GM23338 (cell line): ENCODE data around the gene CCDC188. TPM values are rescaled to one million over a fixed set of nuclear protein-coding genes. Genes with fewer than 3 reads are reported as not detected.

Experiments used
- ATAC-seq: fragments of 200-7000 bp; cut with Tn5 transposase; 3 replicates; pipeline ENCODE4 v1.9.1; 2020
- DNase-seq: peaks from one replicate; pipeline ENCODE4 v3.0.0-alpha.2; 2015; ENCODE audit warnings: low spot score
- H2AFZ ChIP-seq: fragments of 200-600 bp; sonication (generic); 2 replicates; pipeline ENCODE4 v1.8.0; 2016; ENCODE audit warnings: antibody characterized with exemption, mild to moderate bottlenecking, moderate library complexity
- H3F3A ChIP-seq: fragments of 200-600 bp; sonication (generic); replicated peaks from 2 replicates; pipeline ENCODE4 v1.8.0; 2017; ENCODE audit warnings: antibody characterized with exemption, mixed run types, low read depth
- H3K27ac ChIP-seq: fragments of 200-600 bp; sonication (generic); 2 replicates; pipeline ENCODE4 v1.6.1; 2016; ENCODE audit warnings: low read depth
- H3K27me3 ChIP-seq: fragments of 200-600 bp; sonication (generic); 2 replicates; pipeline ENCODE4 v1.8.0; 2016; ENCODE audit warnings: mild to moderate bottlenecking, mixed run types, moderate library complexity; ENCODE audit not compliant: insufficient read depth
- H3K36me3 ChIP-seq: fragments of 200-600 bp; sonication (generic); 2 replicates; pipeline ENCODE4 v1.8.0; 2016; ENCODE audit warnings: mild to moderate bottlenecking; ENCODE audit not compliant: insufficient read depth
- H3K4me1 ChIP-seq: fragments of 200-600 bp; sonication (generic); 2 replicates; pipeline ENCODE4 v1.8.0; 2016; ENCODE audit warnings: mild to moderate bottlenecking, moderate library complexity; ENCODE audit not compliant: insufficient read depth
- H3K4me2 ChIP-seq: fragments of 200-600 bp; sonication (generic); 2 replicates; pipeline ENCODE4 v1.7.1; 2017; ENCODE audit warnings: mixed run types
- H3K4me3 ChIP-seq: fragments of 200-600 bp; sonication (generic); 2 replicates; pipeline ENCODE4 v1.6.1; 2016; ENCODE audit warnings: mixed run types
- H3K79me2 ChIP-seq: fragments of 200-600 bp; sonication (generic); replicated peaks from 2 replicates; pipeline ENCODE4 v1.8.0; 2017; ENCODE audit warnings: mild to moderate bottlenecking; ENCODE audit not compliant: insufficient read depth
- H3K9me2 ChIP-seq: fragments of 200-600 bp; sonication (generic); 2 replicates; pipeline ENCODE4 v1.8.0; 2017; ENCODE audit not compliant: insufficient read depth
- H4K20me1 ChIP-seq: fragments of 200-600 bp; sonication (generic); replicated peaks from 2 replicates; pipeline ENCODE4 v1.8.0; 2017; ENCODE audit warnings: mild to moderate bottlenecking; ENCODE audit not compliant: insufficient read depth
- H3K27ac Mint-ChIP-seq: 2 replicates; pipeline ENCODE4 v1.8.0; 2020; ENCODE audit warnings: inconsistent platforms, mild to moderate bottlenecking, moderate library complexity, mixed read lengths
- H3K27me3 Mint-ChIP-seq: 3 replicates; pipeline ENCODE4 v1.8.0; 2022; ENCODE audit warnings: low read depth, mild to moderate bottlenecking, moderate library complexity, mixed read lengths, inconsistent platforms; ENCODE audit not compliant: insufficient read depth, poor library complexity
- H3K36me3 Mint-ChIP-seq: 3 replicates; pipeline ENCODE4 v1.8.0; 2021; ENCODE audit warnings: low read depth, mild to moderate bottlenecking, inconsistent platforms, moderate library complexity, mixed read lengths
- H3K4me1 Mint-ChIP-seq: 3 replicates; pipeline ENCODE4 v1.8.0; 2020; ENCODE audit warnings: mild to moderate bottlenecking, inconsistent platforms, mixed read lengths
- H3K4me3 Mint-ChIP-seq: 3 replicates; pipeline ENCODE4 v1.8.0; 2021; ENCODE audit warnings: moderate library complexity, mild to moderate bottlenecking, inconsistent platforms, mixed read lengths
- H3K9me3 Mint-ChIP-seq: 3 replicates; pipeline ENCODE4 v1.8.0; 2020; ENCODE audit warnings: moderate library complexity, mild to moderate bottlenecking, inconsistent platforms, mixed read lengths
- CREB1 ChIP-seq: fragments of 250-450 bp; sonication (Bioruptor Pico); IDR thresholded peaks from 2 replicates; pipeline ENCODE4 v1.5.0; 2020; ENCODE audit warnings: low read depth, mild to moderate bottlenecking, moderate library complexity
- EZH2 ChIP-seq: fragments of 200-600 bp; sonication (generic); IDR thresholded peaks from one replicate; pipeline ENCODE4 v1.8.0; 2017; ENCODE audit warnings: antibody characterized with exemption, mild to moderate bottlenecking, low read depth; ENCODE audit not compliant: unreplicated experiment
- EZH2phosphoT487 ChIP-seq: fragments of 200-600 bp; sonication (generic); IDR thresholded peaks from one replicate; pipeline ENCODE4 v1.8.1; 2018; ENCODE audit warnings: antibody characterized with exemption; ENCODE audit not compliant: unreplicated experiment
- JUNB ChIP-seq: IDR thresholded peaks from one replicate; pipeline ENCODE4 v1.6.1; 2016; ENCODE audit warnings: antibody characterized with exemption; ENCODE audit not compliant: unreplicated experiment
- NANOG ChIP-seq: IDR thresholded peaks from 2 replicates; pipeline ENCODE4 v1.6.1; 2016; ENCODE audit warnings: antibody characterized with exemption, borderline replicate concordance
- POLR2AphosphoS5 ChIP-seq: IDR thresholded peaks from 2 replicates; pipeline ENCODE4 v1.6.1; 2016; ENCODE audit warnings: antibody characterized with exemption, low read depth
- REST ChIP-seq: IDR thresholded peaks from one replicate; pipeline ENCODE4 v1.6.1; 2018; ENCODE audit warnings: antibody characterized with exemption; ENCODE audit not compliant: unreplicated experiment
- STAT1 ChIP-seq: IDR thresholded peaks from one replicate; pipeline ENCODE4 v1.6.1; 2016; ENCODE audit warnings: antibody characterized with exemption; ENCODE audit not compliant: unreplicated experiment
- ZNF114 ChIP-seq: fragments of 250-450 bp; sonication (Bioruptor Pico); IDR thresholded peaks from 2 replicates; pipeline ENCODE4 v1.5.0; 2020; ENCODE audit warnings: mild to moderate bottlenecking, moderate library complexity
- ZNF331 ChIP-seq: fragments of 250-450 bp; sonication (Bioruptor Pico); IDR thresholded peaks from 2 replicates; pipeline ENCODE4 v1.5.0; 2020; ENCODE audit warnings: low read depth, mild to moderate bottlenecking, moderate library complexity
- polyA plus RNA-seq: library from polyadenylated mRNA; unstranded; fragments of >200 nt; fragmentation: Nextera tagmentation; extraction: Ambion mirVana; gene quantifications from 2 replicates; pipeline ENCODE4 v1.2.1, GENCODE V29; 2016
- total RNA-seq: library from RNA; depleted of rRNA; stranded (reverse); fragments of >200 nt; shearing (Covaris generic); gene quantifications from 2 replicates; pipeline ENCODE4 v1.2.3, GENCODE V29; 2014
- TF ChIP-seq, protein P1 (sequence below): fragments of 250-450 bp; sonication (Bioruptor Pico); IDR thresholded peaks from 2 replicates; pipeline ENCODE4 v1.5.0; 2020; ENCODE audit warnings: mild to moderate bottlenecking, moderate library complexity
- TF ChIP-seq, protein P2 (sequence below), 2 experiments: fragments of 200-600 bp in 1 of 2; sonication (generic) in 1 of 2; conservative IDR thresholded peaks; 2 replicates each; pipeline versions ENCODE4 v1.5.1 to v1.6.1; 2016 to 2017; ENCODE audit warnings: antibody characterized with exemption in 2 of 2, low read depth in 2 of 2, mild to moderate bottlenecking in 2 of 2, moderate library complexity in 1 of 2
- TF ChIP-seq, protein P3 (sequence below): IDR thresholded peaks from 2 replicates; pipeline ENCODE4 v1.6.1; 2016; ENCODE audit warnings: antibody characterized with exemption

Gene CCDC188
- total and polyA plus RNA-seq, 2 experiments from 2014 or later = not detected

DNA sequence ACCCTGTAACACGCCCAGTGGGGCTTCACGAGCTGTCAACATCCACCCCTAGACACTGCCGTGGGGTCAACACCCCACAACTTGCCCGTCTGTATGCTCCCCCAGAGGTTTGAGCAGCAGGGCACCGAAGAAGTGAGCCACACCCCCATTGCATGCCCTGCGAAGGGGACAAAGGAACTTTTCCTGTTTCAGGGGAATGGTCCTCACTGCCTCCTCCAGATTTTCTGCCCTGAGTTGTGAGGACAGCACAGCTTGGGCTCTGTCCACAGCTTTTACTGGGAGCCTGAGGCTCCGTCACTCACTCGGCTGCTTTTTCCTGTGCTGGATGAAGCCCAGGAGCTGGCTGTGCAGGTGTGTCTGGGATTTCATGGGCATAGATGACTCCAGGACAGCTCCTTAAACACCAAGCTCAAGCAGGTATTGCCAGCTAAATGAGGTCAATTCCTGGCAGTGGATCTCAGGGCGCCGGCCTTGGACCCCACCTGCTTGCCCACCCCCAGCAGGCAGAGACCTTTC lies 40.2 kb upstream of the CCDC188 start:
- H3K9me3 Mint-ChIP-seq = no peaks in the 10 kb centered on the region
- Histone ChIP-seq H3K4me3 (no peak overlapping the region), H3K27me3 (no peaks in the 10 kb centered on the region), H3K4me2 (no peak overlapping the region), H3K36me3 (no peaks in the 10 kb centered on the region), H3K79me2 (no peaks in the 10 kb centered on the region), H4K20me1 (no peaks in the 10 kb centered on the region), H3K4me1 (no peaks in the 10 kb centered on the region), H3F3A (no peaks in the 10 kb centered on the region), H3K9me2 (no peaks in the 10 kb centered on the region), H3K27ac (no peak overlapping the region), H2AFZ (no peak overlapping the region)
- H3K27ac Mint-ChIP-seq = no peak overlapping the region
- no peak for ATAC-seq
- peaks cover 5% of the 10 kb centered on the region; the same call in 2 of the 3 replicates for H3K4me1 Mint-ChIP-seq
- no peaks in the 10 kb centered on the region for H3K36me3 Mint-ChIP-seq
- no peak for DNase-seq
- peaks cover 9% of the 10 kb centered on the region for H3K27me3 Mint-ChIP-seq
- H3K4me3 Mint-ChIP-seq = no peak overlapping the region
- no peak for TF ChIP-seq POLR2AphosphoS5
- no peak for TF ChIP-seq ZNF114 (CRISPR knock-in tag)
- no peak for TF ChIP-seq EZH2
- TF ChIP-seq, protein P1, sequence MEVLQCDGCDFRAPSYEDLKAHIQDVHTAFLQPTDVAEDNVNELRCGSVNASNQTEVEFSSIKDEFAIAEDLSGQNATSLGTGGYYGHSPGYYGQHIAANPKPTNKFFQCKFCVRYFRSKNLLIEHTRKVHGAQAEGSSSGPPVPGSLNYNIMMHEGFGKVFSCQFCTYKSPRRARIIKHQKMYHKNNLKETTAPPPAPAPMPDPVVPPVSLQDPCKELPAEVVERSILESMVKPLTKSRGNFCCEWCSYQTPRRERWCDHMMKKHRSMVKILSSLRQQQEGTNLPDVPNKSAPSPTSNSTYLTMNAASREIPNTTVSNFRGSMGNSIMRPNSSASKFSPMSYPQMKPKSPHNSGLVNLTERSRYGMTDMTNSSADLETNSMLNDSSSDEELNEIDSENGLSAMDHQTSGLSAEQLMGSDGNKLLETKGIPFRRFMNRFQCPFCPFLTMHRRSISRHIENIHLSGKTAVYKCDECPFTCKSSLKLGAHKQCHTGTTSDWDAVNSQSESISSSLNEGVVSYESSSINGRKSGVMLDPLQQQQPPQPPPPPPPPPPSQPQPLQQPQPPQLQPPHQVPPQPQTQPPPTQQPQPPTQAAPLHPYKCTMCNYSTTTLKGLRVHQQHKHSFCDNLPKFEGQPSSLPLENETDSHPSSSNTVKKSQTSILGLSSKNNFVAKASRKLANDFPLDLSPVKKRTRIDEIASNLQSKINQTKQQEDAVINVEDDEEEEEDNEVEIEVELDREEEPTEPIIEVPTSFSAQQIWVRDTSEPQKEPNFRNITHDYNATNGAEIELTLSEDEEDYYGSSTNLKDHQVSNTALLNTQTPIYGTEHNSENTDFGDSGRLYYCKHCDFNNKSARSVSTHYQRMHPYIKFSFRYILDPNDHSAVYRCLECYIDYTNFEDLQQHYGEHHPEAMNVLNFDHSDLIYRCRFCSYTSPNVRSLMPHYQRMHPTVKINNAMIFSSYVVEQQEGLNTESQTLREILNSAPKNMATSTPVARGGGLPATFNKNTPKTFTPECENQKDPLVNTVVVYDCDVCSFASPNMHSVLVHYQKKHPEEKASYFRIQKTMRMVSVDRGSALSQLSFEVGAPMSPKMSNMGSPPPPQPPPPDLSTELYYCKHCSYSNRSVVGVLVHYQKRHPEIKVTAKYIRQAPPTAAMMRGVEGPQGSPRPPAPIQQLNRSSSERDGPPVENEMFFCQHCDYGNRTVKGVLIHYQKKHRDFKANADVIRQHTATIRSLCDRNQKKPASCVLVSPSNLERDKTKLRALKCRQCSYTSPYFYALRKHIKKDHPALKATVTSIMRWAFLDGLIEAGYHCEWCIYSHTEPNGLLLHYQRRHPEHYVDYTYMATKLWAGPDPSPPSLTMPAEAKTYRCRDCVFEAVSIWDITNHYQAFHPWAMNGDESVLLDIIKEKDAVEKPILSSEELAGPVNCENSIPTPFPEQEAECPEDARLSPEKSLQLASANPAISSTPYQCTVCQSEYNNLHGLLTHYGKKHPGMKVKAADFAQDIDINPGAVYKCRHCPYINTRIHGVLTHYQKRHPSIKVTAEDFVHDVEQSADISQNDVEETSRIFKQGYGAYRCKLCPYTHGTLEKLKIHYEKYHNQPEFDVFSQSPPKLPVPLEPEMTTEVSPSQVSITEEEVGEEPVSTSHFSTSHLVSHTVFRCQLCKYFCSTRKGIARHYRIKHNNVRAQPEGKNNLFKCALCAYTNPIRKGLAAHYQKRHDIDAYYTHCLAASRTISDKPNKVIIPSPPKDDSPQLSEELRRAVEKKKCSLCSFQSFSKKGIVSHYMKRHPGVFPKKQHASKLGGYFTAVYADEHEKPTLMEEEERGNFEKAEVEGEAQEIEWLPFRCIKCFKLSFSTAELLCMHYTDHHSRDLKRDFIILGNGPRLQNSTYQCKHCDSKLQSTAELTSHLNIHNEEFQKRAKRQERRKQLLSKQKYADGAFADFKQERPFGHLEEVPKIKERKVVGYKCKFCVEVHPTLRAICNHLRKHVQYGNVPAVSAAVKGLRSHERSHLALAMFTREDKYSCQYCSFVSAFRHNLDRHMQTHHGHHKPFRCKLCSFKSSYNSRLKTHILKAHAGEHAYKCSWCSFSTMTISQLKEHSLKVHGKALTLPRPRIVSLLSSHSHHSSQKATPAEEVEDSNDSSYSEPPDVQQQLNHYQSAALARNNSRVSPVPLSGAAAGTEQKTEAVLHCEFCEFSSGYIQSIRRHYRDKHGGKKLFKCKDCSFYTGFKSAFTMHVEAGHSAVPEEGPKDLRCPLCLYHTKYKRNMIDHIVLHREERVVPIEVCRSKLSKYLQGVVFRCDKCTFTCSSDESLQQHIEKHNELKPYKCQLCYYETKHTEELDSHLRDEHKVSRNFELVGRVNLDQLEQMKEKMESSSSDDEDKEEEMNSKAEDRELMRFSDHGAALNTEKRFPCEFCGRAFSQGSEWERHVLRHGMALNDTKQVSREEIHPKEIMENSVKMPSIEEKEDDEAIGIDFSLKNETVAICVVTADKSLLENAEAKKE (CRISPR knock-in tag) = no peak
- TF ChIP-seq EZH2phosphoT487 = no peak
- TF ChIP-seq, protein P2, sequence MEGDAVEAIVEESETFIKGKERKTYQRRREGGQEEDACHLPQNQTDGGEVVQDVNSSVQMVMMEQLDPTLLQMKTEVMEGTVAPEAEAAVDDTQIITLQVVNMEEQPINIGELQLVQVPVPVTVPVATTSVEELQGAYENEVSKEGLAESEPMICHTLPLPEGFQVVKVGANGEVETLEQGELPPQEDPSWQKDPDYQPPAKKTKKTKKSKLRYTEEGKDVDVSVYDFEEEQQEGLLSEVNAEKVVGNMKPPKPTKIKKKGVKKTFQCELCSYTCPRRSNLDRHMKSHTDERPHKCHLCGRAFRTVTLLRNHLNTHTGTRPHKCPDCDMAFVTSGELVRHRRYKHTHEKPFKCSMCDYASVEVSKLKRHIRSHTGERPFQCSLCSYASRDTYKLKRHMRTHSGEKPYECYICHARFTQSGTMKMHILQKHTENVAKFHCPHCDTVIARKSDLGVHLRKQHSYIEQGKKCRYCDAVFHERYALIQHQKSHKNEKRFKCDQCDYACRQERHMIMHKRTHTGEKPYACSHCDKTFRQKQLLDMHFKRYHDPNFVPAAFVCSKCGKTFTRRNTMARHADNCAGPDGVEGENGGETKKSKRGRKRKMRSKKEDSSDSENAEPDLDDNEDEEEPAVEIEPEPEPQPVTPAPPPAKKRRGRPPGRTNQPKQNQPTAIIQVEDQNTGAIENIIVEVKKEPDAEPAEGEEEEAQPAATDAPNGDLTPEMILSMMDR (conservative IDR thresholded peaks at IDR 0.05; ENCODE audit: low read depth in 2 of 2) = no peak
- no peak for TF ChIP-seq CREB1 (CRISPR knock-in tag)
- TF ChIP-seq REST = no peak
- TF ChIP-seq STAT1 = no peak
- TF ChIP-seq, protein P3, sequence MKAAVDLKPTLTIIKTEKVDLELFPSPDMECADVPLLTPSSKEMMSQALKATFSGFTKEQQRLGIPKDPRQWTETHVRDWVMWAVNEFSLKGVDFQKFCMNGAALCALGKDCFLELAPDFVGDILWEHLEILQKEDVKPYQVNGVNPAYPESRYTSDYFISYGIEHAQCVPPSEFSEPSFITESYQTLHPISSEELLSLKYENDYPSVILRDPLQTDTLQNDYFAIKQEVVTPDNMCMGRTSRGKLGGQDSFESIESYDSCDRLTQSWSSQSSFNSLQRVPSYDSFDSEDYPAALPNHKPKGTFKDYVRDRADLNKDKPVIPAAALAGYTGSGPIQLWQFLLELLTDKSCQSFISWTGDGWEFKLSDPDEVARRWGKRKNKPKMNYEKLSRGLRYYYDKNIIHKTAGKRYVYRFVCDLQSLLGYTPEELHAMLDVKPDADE = no peak
- TF ChIP-seq ZNF331 (CRISPR knock-in tag) = no peak
- TF ChIP-seq NANOG = no peak
- TF ChIP-seq JUNB = no peak
